Neuronal stem cell (in vitro differentiated cells): ENCODE measurements around the gene TP53BP2.

Experiments used
- DNase-seq: peaks from one replicate; pipeline ENCODE4 v3.0.0-alpha.2; 2013; ENCODE audit warnings: low spot score
- H2AFZ ChIP-seq: one replicate; pipeline ENCODE4 v1.6.1; 2013; ENCODE audit warnings: mild to moderate bottlenecking, low read length, inconsistent platforms
- H2AK5ac ChIP-seq: 2 replicates; pipeline ENCODE4 v1.6.1; 2013; ENCODE audit warnings: low read depth, mild to moderate bottlenecking, inconsistent platforms, low read length, moderate library complexity, mixed read lengths
- H2BK120ac ChIP-seq: 2 replicates; pipeline ENCODE4 v1.6.1; 2013; ENCODE audit warnings: low read depth, mild to moderate bottlenecking, inconsistent platforms, low read length, moderate library complexity, mixed read lengths
- H2BK12ac ChIP-seq: one replicate; pipeline ENCODE4 v1.6.1; 2013; ENCODE audit warnings: low read length, inconsistent platforms
- H2BK15ac ChIP-seq: 2 replicates; pipeline ENCODE4 v1.6.1; 2013; ENCODE audit warnings: mild to moderate bottlenecking, low read length, inconsistent platforms, mixed read lengths
- H2BK5ac ChIP-seq: one replicate; pipeline ENCODE4 v1.6.1; 2013; ENCODE audit warnings: inconsistent platforms, mild to moderate bottlenecking, low read length, moderate library complexity
- H3K14ac ChIP-seq: one replicate; pipeline ENCODE4 v1.6.1; 2013; ENCODE audit warnings: low read length, inconsistent platforms
- H3K18ac ChIP-seq: 2 replicates; pipeline ENCODE4 v1.6.1; 2013; ENCODE audit warnings: low read length, inconsistent platforms
- H3K23ac ChIP-seq: 2 replicates; pipeline ENCODE4 v1.6.1; 2013; ENCODE audit warnings: low read depth, mild to moderate bottlenecking, mixed read lengths, low read length, inconsistent platforms; ENCODE audit not compliant: poor library complexity
- H3K27ac ChIP-seq: replicated peaks from 3 replicates; pipeline ENCODE4 v1.5.1; 2013; ENCODE audit warnings: low read length, inconsistent platforms
- H3K27me3 ChIP-seq, 3 experiments: 2 replicates each; pipeline ENCODE4 v1.6.1; 2013; ENCODE audit warnings: low read length in 3 of 3, mild to moderate bottlenecking in 2 of 3, inconsistent platforms in 1 of 3, low read depth in 1 of 3, mixed read lengths in 1 of 3, moderate library complexity in 1 of 3; ENCODE audit not compliant: control insufficient read depth in 3 of 3, insufficient read depth in 3 of 3
- H3K36me3 ChIP-seq, 2 donors: replicated peaks in 1 of 2; 2 replicates each; pipeline ENCODE4 v1.6.1; 2013; ENCODE audit warnings: low read length in 2 of 2; ENCODE audit not compliant: control insufficient read depth in 2 of 2, insufficient read depth in 2 of 2
- H3K4ac ChIP-seq: 2 replicates; pipeline ENCODE4 v1.6.1; 2013; ENCODE audit warnings: inconsistent platforms, mild to moderate bottlenecking, low read length, moderate library complexity
- H3K4me1 ChIP-seq, 2 donors: 1 replicate in 1 of 2; 2 replicates in 1 of 2; pipeline ENCODE4 v1.6.1; 2013; ENCODE audit warnings: low read length in 2 of 2, low read depth in 1 of 2; ENCODE audit not compliant: control insufficient read depth in 2 of 2, insufficient read depth in 1 of 2
- H3K4me2 ChIP-seq: one replicate; pipeline ENCODE4 v1.6.1; 2013; ENCODE audit warnings: mild to moderate bottlenecking, low read length, inconsistent platforms; ENCODE audit not compliant: insufficient read depth, poor library complexity, severe bottlenecking
- H3K4me3 ChIP-seq, 2 donors: 2 replicates each; pipeline ENCODE4 v1.5.1; 2013; ENCODE audit warnings: low read length in 2 of 2, mild to moderate bottlenecking in 2 of 2, inconsistent platforms in 1 of 2, moderate library complexity in 1 of 2
- H3K79me1 ChIP-seq: one replicate; pipeline ENCODE4 v1.6.1; 2013; ENCODE audit warnings: low read depth, mild to moderate bottlenecking, inconsistent platforms, low read length, moderate library complexity
- H3K9ac ChIP-seq: one replicate; pipeline ENCODE4 v1.6.1; 2013; ENCODE audit warnings: mild to moderate bottlenecking, low read depth, low read length, inconsistent platforms; ENCODE audit not compliant: poor library complexity
- H3K9me3 ChIP-seq, 2 donors: replicated peaks in 1 of 2; 2 replicates each; pipeline versions ENCODE3 to v1.6.1; 2013; ENCODE audit warnings: low read length in 2 of 2, mild to moderate bottlenecking in 2 of 2, inconsistent platforms in 1 of 2, low read depth in 1 of 2, mixed read lengths in 1 of 2, moderate library complexity in 1 of 2; ENCODE audit not compliant: control insufficient read depth in 2 of 2, insufficient read depth in 1 of 2
- H4K8ac ChIP-seq: one replicate; pipeline ENCODE4 v1.6.1; 2013; ENCODE audit warnings: low read depth, mild to moderate bottlenecking, inconsistent platforms, low read length, moderate library complexity
- H4K91ac ChIP-seq: one replicate; pipeline ENCODE4 v1.6.1; 2013; ENCODE audit warnings: low read length, low read depth, mild to moderate bottlenecking, inconsistent platforms; ENCODE audit not compliant: poor library complexity
- WGBS, 2 donors: extraction: QIAGEN DNeasy Blood & Tissue Kit; methylation state at CpG; one replicate each; pipeline ENCODE4 v1.1.7; 2013; ENCODE audit warnings: missing lambda C conversion rate in 2 of 2, mixed read lengths in 1 of 2; ENCODE audit not compliant: insufficient read length in 2 of 2, insufficient replicate concordance in 1 of 2; ENCODE audit errors: extremely low coverage in 2 of 2; 5-methylcytosine and 5-hydroxymethylcytosine counted together

The TP53BP2 gene

GRCh38 chr1:223835754-223836153 is 10.0 kb downstream of the TP53BP2 start:
- no CpG with 5 or more reads among the region's 2 CpGs for WGBS, 2 donors
- Histone ChIP-seq H3K9ac (no peak overlapping the region), H3K23ac (no peak overlapping the region), H2BK12ac (no peak overlapping the region), H3K14ac (no peak overlapping the region), H3K4ac (no peak overlapping the region), H2BK120ac (no peak overlapping the region), H2BK15ac (no peak overlapping the region), H4K91ac (no peak overlapping the region), H3K4me2 (no peak overlapping the region), H4K8ac (no peak overlapping the region), H3K4me3 (no peak overlapping the region), H3K79me1 (peaks cover 5% of the 10 kb centered on the region), H3K18ac (no peak overlapping the region), H2AK5ac (no peak overlapping the region), H2AFZ (no peak overlapping the region), H3K9me3 (peaks cover 0 to 13% of the 10 kb centered on the region in 2 donors), H3K36me3 (peaks cover 0 to 13% of the 10 kb centered on the region in 2 donors), H3K27me3 (no peaks in the 10 kb centered on the region), H3K27ac (no peak overlapping the region), H2BK5ac (no peak overlapping the region), H3K4me1 (peaks cover 2 to 14% of the 10 kb centered on the region in 2 donors)
- DNase-seq = no peak

- H2BK120ac ChIP-seq = no peak overlapping the region
- H3K23ac ChIP-seq = no peak overlapping the region
- peaks cover 5% of the 10 kb centered on the region for H3K79me1 ChIP-seq
- no peak overlapping the region for H3K4ac ChIP-seq
- no peaks in the 10 kb centered on the region for H3K27me3 ChIP-seq
- no peak overlapping the region for H3K18ac ChIP-seq
- peaks cover 0 to 7% of the 10 kb centered on the region in 2 donors for H3K36me3 ChIP-seq
- no peak overlapping the region for H2AFZ ChIP-seq
- H4K8ac ChIP-seq = no peak overlapping the region
- H3K4me1 ChIP-seq = peaks cover 2 to 14% of the 10 kb centered on the region in 2 donors
- no peak overlapping the region for H4K91ac ChIP-seq
- H3K9me3 ChIP-seq = peaks cover 0 to 5% of the 10 kb centered on the region in 2 donors
- no CpG with 5 or more reads among the region's 3 CpGs for WGBS, 2 donors
- no peak overlapping the region for H3K14ac ChIP-seq
- no peak overlapping the region for H3K27ac ChIP-seq
- H2BK5ac ChIP-seq = no peak overlapping the region
- DNase-seq = no peak
- H2BK15ac ChIP-seq = no peak overlapping the region
- no peak overlapping the region for H2AK5ac ChIP-seq
- H3K4me3 ChIP-seq = no peak overlapping the region
- H3K4me2 ChIP-seq = no peak overlapping the region
- H3K9ac ChIP-seq = no peak overlapping the region
- H2BK12ac ChIP-seq = no peak overlapping the region
These were observed 11.0 kb downstream of the TP53BP2 start for GRCh38 chr1:223834660-223835263.

GRCh38 chr1:223833948-223834347 is 11.8 kb downstream of the TP53BP2 start:
- peaks cover 2 to 14% of the 10 kb centered on the region in 2 donors for H3K4me1 ChIP-seq
- H4K8ac ChIP-seq = no peak overlapping the region
- no peak overlapping the region for H3K4ac ChIP-seq
- H2AFZ ChIP-seq = no peak overlapping the region
- no peak overlapping the region for H3K4me2 ChIP-seq
- H3K4me3 ChIP-seq = no peak overlapping the region
- H3K18ac ChIP-seq = no peak overlapping the region
- no peak overlapping the region for H4K91ac ChIP-seq
- H3K27me3 ChIP-seq = no peaks in the 10 kb centered on the region
- peaks cover 0 to 1% of the 10 kb centered on the region in 2 donors for H3K9me3 ChIP-seq
- H2BK12ac ChIP-seq = no peak overlapping the region
- no peak overlapping the region for H3K23ac ChIP-seq
- no peak overlapping the region for H2BK5ac ChIP-seq
- no peak overlapping the region for H3K27ac ChIP-seq
- no peak overlapping the region for H2BK15ac ChIP-seq
- H3K36me3 ChIP-seq = peaks cover 0 to 2% of the 10 kb centered on the region in 2 donors
- H2AK5ac ChIP-seq = no peak overlapping the region
- no peak for DNase-seq
- H3K79me1 ChIP-seq = peaks cover 5% of the 10 kb centered on the region
- no CpG with 5 or more reads among the region's 2 CpGs for WGBS, 2 donors
- no peak overlapping the region for H2BK120ac ChIP-seq
- H3K14ac ChIP-seq = no peak overlapping the region
- H3K9ac ChIP-seq = no peak overlapping the region

- H4K91ac ChIP-seq = no peak overlapping the region
- no CpG with 5 or more reads among the region's 3 CpGs for WGBS, 2 donors
- H3K36me3 ChIP-seq = peaks cover 0 to 11% of the 10 kb centered on the region in 2 donors
- H2AFZ ChIP-seq = no peak overlapping the region
- H3K9me3 ChIP-seq = no peaks in the 10 kb centered on the region
- peaks cover 2 to 7% of the 10 kb centered on the region in 2 donors for H3K4me1 ChIP-seq
- H2BK15ac ChIP-seq = no peak overlapping the region
- no peak overlapping the region for H2AK5ac ChIP-seq
- H3K27ac ChIP-seq = no peak overlapping the region
- H2BK12ac ChIP-seq = no peak overlapping the region
- no peak overlapping the region for H3K23ac ChIP-seq
- H3K4me2 ChIP-seq = no peak overlapping the region
- H2BK120ac ChIP-seq = no peak overlapping the region
- no peak overlapping the region for H2BK5ac ChIP-seq
- no peak overlapping the region for H3K4ac ChIP-seq
- H3K27me3 ChIP-seq = no peaks in the 10 kb centered on the region
- H3K18ac ChIP-seq = peak overlapping the region; percentile 31
- H4K8ac ChIP-seq = no peak overlapping the region
- H3K9ac ChIP-seq = no peak overlapping the region
- no peak overlapping the region for H3K14ac ChIP-seq
- DNase-seq = no peak
- no peak overlapping the region for H3K4me3 ChIP-seq
- H3K79me1 ChIP-seq = peaks cover 5% of the 10 kb centered on the region
These were observed 13.2 kb downstream of the TP53BP2 start for GRCh38 chr1:223832637-223832943.
